Ascending aorta (tissue), 2 donors: ENCODE measurements around the gene TRERF1. TPM values are rescaled to one million over a fixed set of nuclear protein-coding genes. Genes with fewer than 3 reads are reported as not detected.

Source experiments
- DNase-seq, 2 donors: peaks; one replicate each; pipeline ENCODE4 v3.0.0-alpha.2; 2019; ENCODE audit warnings: low spot score in 2 of 2
- H3K27ac ChIP-seq, 2 donors: fragments of 200-600 bp; sonication (generic); one replicate each; pipeline ENCODE4 v1.5.1; 2016 to 2017; ENCODE audit warnings: mild to moderate bottlenecking in 1 of 2
- H3K27me3 ChIP-seq: fragments of 200-600 bp; sonication (generic); one replicate; pipeline ENCODE4 v1.5.1; 2017
- H3K36me3 ChIP-seq, 2 donors: fragments of 200-600 bp; sonication (generic); one replicate each; pipeline ENCODE4 v1.5.1; 2016
- H3K4me1 ChIP-seq, 2 donors: fragments of 200-600 bp; sonication (generic); one replicate each; pipeline ENCODE4 v1.5.1; 2016 to 2017; ENCODE audit warnings: mild to moderate bottlenecking in 1 of 2
- H3K4me3 ChIP-seq, 2 donors: fragments of 200-600 bp; sonication (generic); one replicate each; pipeline ENCODE4 v1.5.1; 2016 to 2017; ENCODE audit warnings: mild to moderate bottlenecking in 1 of 2
- H3K9me3 ChIP-seq, 2 donors: fragments of 200-600 bp; sonication (generic); one replicate each; pipeline ENCODE4 v1.5.1; 2016
- intact Hi-C: fragments of 100-400 bp; cut with DNase I; formaldehyde crosslinking; loops from one replicate; pipeline ENCODE4 v1.15.1; 2023
- total RNA-seq: library from RNA; depleted of rRNA; stranded (reverse); fragments of >200 nt; gene quantifications from one replicate; pipeline ENCODE4 v1.1.0, GENCODE V29; 2016
- TF ChIP-seq, protein P1 (sequence below), 3 experiments: fragments of 200-600 bp in 2 of 3; fragments of 450-650 bp in 1 of 3; sonication (generic) in 2 of 3; IDR thresholded peaks; one replicate each; pipeline ENCODE4 v1.5.1; 2016 to 2019; ENCODE audit warnings: antibody characterized with exemption in 3 of 3, mild to moderate bottlenecking in 1 of 3, moderate library complexity in 1 of 3

Gene TRERF1
- total RNA-seq, 1 donor from 2014 or later = 34.1 TPM

GRCh38 chr6:42315991-42316970 is 135.4 kb downstream of the TRERF1 start:
- Histone ChIP-seq H3K4me3 (no peak overlapping the region), H3K36me3 (no peaks in the 10 kb centered on the region), H3K9me3 (no peaks in the 10 kb centered on the region), H3K27ac (peak overlapping the region; percentile 22 to 59), H3K27me3 (no peaks in the 10 kb centered on the region), H3K4me1 (peaks cover 0 to 14% of the 10 kb centered on the region in 2 donors)
- TF ChIP-seq, protein P1, sequence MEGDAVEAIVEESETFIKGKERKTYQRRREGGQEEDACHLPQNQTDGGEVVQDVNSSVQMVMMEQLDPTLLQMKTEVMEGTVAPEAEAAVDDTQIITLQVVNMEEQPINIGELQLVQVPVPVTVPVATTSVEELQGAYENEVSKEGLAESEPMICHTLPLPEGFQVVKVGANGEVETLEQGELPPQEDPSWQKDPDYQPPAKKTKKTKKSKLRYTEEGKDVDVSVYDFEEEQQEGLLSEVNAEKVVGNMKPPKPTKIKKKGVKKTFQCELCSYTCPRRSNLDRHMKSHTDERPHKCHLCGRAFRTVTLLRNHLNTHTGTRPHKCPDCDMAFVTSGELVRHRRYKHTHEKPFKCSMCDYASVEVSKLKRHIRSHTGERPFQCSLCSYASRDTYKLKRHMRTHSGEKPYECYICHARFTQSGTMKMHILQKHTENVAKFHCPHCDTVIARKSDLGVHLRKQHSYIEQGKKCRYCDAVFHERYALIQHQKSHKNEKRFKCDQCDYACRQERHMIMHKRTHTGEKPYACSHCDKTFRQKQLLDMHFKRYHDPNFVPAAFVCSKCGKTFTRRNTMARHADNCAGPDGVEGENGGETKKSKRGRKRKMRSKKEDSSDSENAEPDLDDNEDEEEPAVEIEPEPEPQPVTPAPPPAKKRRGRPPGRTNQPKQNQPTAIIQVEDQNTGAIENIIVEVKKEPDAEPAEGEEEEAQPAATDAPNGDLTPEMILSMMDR (IDR thresholded peaks at IDR 0.05) = no peak
- intact Hi-C loops = no loop called here
- peak in 1 of 2 donors; percentile 84 for DNase-seq

- TF ChIP-seq, protein P1 (IDR thresholded peaks at IDR 0.05) = no peak
- Histone ChIP-seq H3K27me3 (no peaks in the 10 kb centered on the region), H3K4me3 (no peak overlapping the region), H3K4me1 (peaks cover 0 to 14% of the 10 kb centered on the region in 2 donors), H3K36me3 (no peaks in the 10 kb centered on the region), H3K27ac (peak overlapping the region; percentile 6 to 54), H3K9me3 (no peaks in the 10 kb centered on the region)
- DNase-seq = no peak
- intact Hi-C loops = no loop called here
These were observed 136.3 kb downstream of the TRERF1 start for GRCh38 chr6:42315259-42315990.

GRCh38 chr6:42314571-42315258 is 137.0 kb downstream of the TRERF1 start:
- intact Hi-C loops = no loop called here
- Histone ChIP-seq H3K27ac (no peak overlapping the region), H3K36me3 (no peaks in the 10 kb centered on the region), H3K27me3 (no peaks in the 10 kb centered on the region), H3K4me1 (peaks cover 0 to 14% of the 10 kb centered on the region in 2 donors), H3K4me3 (no peak overlapping the region), H3K9me3 (no peaks in the 10 kb centered on the region)
- DNase-seq = no peak
- TF ChIP-seq, protein P1 (IDR thresholded peaks at IDR 0.05) = no peak

DNA sequence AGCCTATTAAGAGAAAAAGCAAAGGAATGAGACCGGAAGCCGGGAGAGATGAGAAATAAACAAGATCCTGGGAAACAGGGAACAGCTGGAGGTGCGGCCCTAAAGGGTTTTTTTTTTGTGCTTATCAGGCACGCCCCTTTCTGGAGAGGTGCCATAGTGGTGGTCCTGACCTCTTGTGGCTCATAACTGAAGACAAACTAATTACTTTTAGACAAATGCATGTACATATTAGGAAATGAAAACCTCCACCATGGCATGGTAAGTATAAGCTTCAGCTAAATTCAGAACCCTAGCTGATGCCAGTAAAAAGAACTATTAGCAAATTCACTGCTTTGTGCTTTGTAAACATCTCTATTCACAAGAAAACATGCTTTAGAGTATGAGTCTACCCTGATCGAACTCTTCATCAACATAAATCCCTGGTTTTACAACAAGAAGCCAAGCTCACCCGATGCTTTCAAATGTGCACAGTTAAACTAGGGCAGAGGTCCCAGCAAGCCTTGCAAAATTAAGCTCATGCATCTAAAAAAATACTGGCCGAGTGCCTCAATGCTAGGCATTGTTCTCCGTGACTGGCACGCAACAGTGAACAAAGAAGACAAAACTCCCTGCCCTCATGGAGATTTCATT is 137.7 kb downstream of the TRERF1 start:
- intact Hi-C loops = no loop called here
- TF ChIP-seq, protein P1 (IDR thresholded peaks at IDR 0.05) = no peak

DNA sequence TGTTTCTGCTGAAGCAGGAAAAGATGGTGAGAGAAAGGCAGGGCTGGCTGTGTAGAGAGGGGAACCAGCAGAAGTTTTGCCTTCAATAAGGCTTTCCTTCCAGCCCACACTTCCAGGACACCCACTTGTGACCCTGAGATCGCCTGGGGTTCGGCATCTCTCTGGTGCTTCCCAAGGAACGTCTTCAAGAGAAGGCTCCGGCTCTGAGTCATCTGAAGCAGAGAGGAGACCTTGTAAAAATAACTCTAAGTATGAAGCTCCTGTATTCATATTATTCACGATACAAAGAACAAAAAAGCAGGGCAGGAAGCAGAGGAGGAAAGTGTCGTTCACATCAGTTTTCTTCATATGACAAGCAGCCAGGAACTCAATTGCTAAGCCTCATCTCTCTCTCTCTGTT is 138.7 kb downstream of the TRERF1 start:
- peak overlapping the region in 1 of 2 donors; percentile 8 for H3K27ac ChIP-seq
- intact Hi-C loops = no loop called here

More for the DNA sequence above, 137.7 kb downstream of the TRERF1 start:
- H3K27me3 ChIP-seq = no peaks in the 10 kb centered on the region
- no peak overlapping the region for H3K4me3 ChIP-seq
- DNase-seq = no peak
- no peaks in the 10 kb centered on the region for H3K36me3 ChIP-seq
- H3K4me1 ChIP-seq = peaks cover 0 to 14% of the 10 kb centered on the region in 2 donors
- H3K9me3 ChIP-seq = no peaks in the 10 kb centered on the region
- no peak overlapping the region for H3K27ac ChIP-seq

More for the DNA sequence above, 138.7 kb downstream of the TRERF1 start:
- no peak overlapping the region for H3K4me3 ChIP-seq
- TF ChIP-seq, protein P1 (IDR thresholded peaks at IDR 0.05) = no peak
- no peaks in the 10 kb centered on the region for H3K36me3 ChIP-seq
- no peaks in the 10 kb centered on the region for H3K27me3 ChIP-seq
- no peaks in the 10 kb centered on the region for H3K9me3 ChIP-seq
- peaks cover 0 to 14% of the 10 kb centered on the region in 2 donors for H3K4me1 ChIP-seq
- DNase-seq = no peak
